Measurements from ENCODE around the gene TRAF4. TPM values are rescaled to one million over a fixed set of nuclear protein-coding genes. Genes with fewer than 3 reads are reported as not detected.

Gene TRAF4
- total RNA-seq, 1 experiment from 2014 or later, result 104 TPM

- H3K4me1 ChIP-seq (ENCODE audit: insufficient read depth, low read length), result peaks cover 24% of the 10 kb centered on the region
- no TSS peak for BruUV-seq (replicated peaks)
- H4K20me1 ChIP-seq (ENCODE audit: low read length), result peaks cover 27% of the 10 kb centered on the region
These were observed 5.2 kb downstream of the TRAF4 start for GRCh38 chr17:28748852-28749515.

GRCh38 chr17:28749516-28750177, 5.8 kb downstream of the TRAF4 start:
- POLR2A ChIA-PET (ENCODE audit: unreplicated experiment), result no interaction called here
- no peak overlapping the region for H3K4me3 ChIP-seq (ENCODE audit: low read length)
- H3K36me3 ChIP-seq (ENCODE audit: low read depth, low read length), result peaks cover 30% of the 10 kb centered on the region
- CTCF ChIA-PET, result interaction anchor here (0.6 to 1.9 kb wide), 2 partner anchors 23 to 204 kb away, joined by 4 to 55 read pairs; partner anchors contain the start of genes NEK8 and TLCD1
- H2AFZ ChIP-seq (ENCODE audit: low read length), result no peak overlapping the region
- TF ChIP-seq CTCF (conservative IDR thresholded peaks at IDR 0.05; ENCODE audit: low read depth, low read length), result no peak
- no peak for TF ChIP-seq EZH2 (IDR thresholded peaks at IDR 0.05; ENCODE audit: low read length, unreplicated experiment)
- H3K27me3 ChIP-seq (ENCODE audit: low read length), result no peaks in the 10 kb centered on the region
- ATAC-seq (no peak), DNase-seq (no peak)
- no peaks in the 10 kb centered on the region for H3F3A ChIP-seq (ENCODE audit: low read length, unreplicated experiment)
- no peak overlapping the region for H3K27ac ChIP-seq (ENCODE audit: low read length)
- no peak overlapping the region for H3K4me2 ChIP-seq (ENCODE audit: low read length)
- no peaks in the 10 kb centered on the region for H3K9me3 ChIP-seq (ENCODE audit: low read length)
- peaks cover 24% of the 10 kb centered on the region for H4K20me1 ChIP-seq (ENCODE audit: low read length)
- no peak overlapping the region for H3K9ac ChIP-seq (ENCODE audit: low read length)
- H3K4me1 ChIP-seq (ENCODE audit: insufficient read depth, low read length), result peaks cover 24% of the 10 kb centered on the region
- peaks cover 45% of the 10 kb centered on the region for H3K79me2 ChIP-seq (ENCODE audit: low read length)
- H3K9me2 ChIP-seq (replicated peaks; ENCODE audit: low read length), result no peaks in the 10 kb centered on the region
- no TSS peak for BruUV-seq (replicated peaks)
- intact Hi-C loops (cut with micrococcal nuclease), result loop anchor here (1.0 kb wide), 1 partner anchor 22 kb away; no protein-coding TSS in a partner anchor

More at GRCh38 chr17:28748852-28749515, 5.2 kb downstream of the TRAF4 start:
- ChIA-PET POLR2A (ENCODE audit: unreplicated experiment) (no interaction called here), CTCF (interaction anchor here (1.9 to 2.2 kb wide), 2 partner anchors 22 kb away, joined by 11 to 55 read pairs; partner anchors contain the start of genes NEK8 and TLCD1)
- no peak for ATAC-seq
- H3K9ac ChIP-seq (ENCODE audit: low read length), result no peak overlapping the region
- H2AFZ ChIP-seq (ENCODE audit: low read length), result no peak overlapping the region
- no peaks in the 10 kb centered on the region for H3K27me3 ChIP-seq (ENCODE audit: low read length)
- H3F3A ChIP-seq (ENCODE audit: low read length, unreplicated experiment), result no peaks in the 10 kb centered on the region
- no peak overlapping the region for H3K27ac ChIP-seq (ENCODE audit: low read length)
- intact Hi-C loops (cut with micrococcal nuclease), result no loop called here
- no peak overlapping the region for H3K4me2 ChIP-seq (ENCODE audit: low read length)
- TF ChIP-seq EZH2phosphoT487 (IDR thresholded peaks at IDR 0.05; ENCODE audit: borderline replicate concordance, low read length) (no peak), CTCF (conservative IDR thresholded peaks at IDR 0.05; ENCODE audit: low read depth, low read length) (no peak), EZH2 (IDR thresholded peaks at IDR 0.05; ENCODE audit: low read length, unreplicated experiment) (no peak)
- no peak for DNase-seq
- peaks cover 30% of the 10 kb centered on the region for H3K36me3 ChIP-seq (ENCODE audit: low read depth, low read length)
- H3K79me2 ChIP-seq (ENCODE audit: low read length), result peaks cover 51% of the 10 kb centered on the region
- H3K4me3 ChIP-seq (ENCODE audit: low read length), result no peak overlapping the region
- H3K9me3 ChIP-seq (ENCODE audit: low read length), result no peaks in the 10 kb centered on the region
- H3K9me2 ChIP-seq (replicated peaks; ENCODE audit: low read length), result no peaks in the 10 kb centered on the region

Measured in PC-3 (cell line).